K562 (cell line): ENCODE measurements around the gene KAT7. TPM values are rescaled to one million over a fixed set of nuclear protein-coding genes. Genes with fewer than 3 reads are reported as not detected.
A peak's percentile ranks its signal among the peaks of the same experiment; 100 is the strongest.

ENCODE experiments used
- CREB5 ChIP-seq: fragments of 250-450 bp; sonication (Bioruptor Pico); IDR thresholded peaks from 2 replicates; pipeline ENCODE4 v1.5.0; 2020; ENCODE audit warnings: mild to moderate bottlenecking
- DIDO1 ChIP-seq: fragments of 450-650 bp; IDR thresholded peaks from 2 replicates; pipeline ENCODE4 v1.6.1; 2016; ENCODE audit warnings: low read depth, missing biosample characterization, missing genetic modification characterization
- ELK3 ChIP-seq: fragments of 450-650 bp; formaldehyde crosslinking; IDR thresholded peaks from 2 replicates; pipeline ENCODE4 v1.4.0; 2020; ENCODE audit warnings: mild to moderate bottlenecking
- L3MBTL2 ChIP-seq: fragments of 450-650 bp; IDR thresholded peaks from 2 replicates; pipeline ENCODE4 v1.6.1; 2016; ENCODE audit warnings: mild to moderate bottlenecking, moderate library complexity
- MAFG ChIP-seq: fragments of 450-650 bp; conservative IDR thresholded peaks from 2 replicates; pipeline ENCODE4 v1.6.1; 2016; ENCODE audit warnings: missing genetic modification characterization, missing compliant biosample characterization
- NCOR1 ChIP-seq: fragments of 450-650 bp; IDR thresholded peaks from 2 replicates; pipeline ENCODE4 v1.6.1; 2016; ENCODE audit warnings: mild to moderate bottlenecking, moderate library complexity
- NONO ChIP-seq, 2 experiments: fragments of 200-400 bp in 1 of 2; fragments of 450-650 bp in 1 of 2; formaldehyde crosslinking in 1 of 2; IDR thresholded peaks; 2 replicates each; pipeline ENCODE4 v1.6.1; 2017; ENCODE audit warnings: low read depth in 2 of 2, mild to moderate bottlenecking in 2 of 2, moderate library complexity in 2 of 2, low read length in 1 of 2
- NR4A1 ChIP-seq, 2 experiments: fragments of 250-450 bp in 1 of 2; fragments of 450-650 bp in 1 of 2; sonication (Bioruptor Pico) in 1 of 2; IDR thresholded peaks; 2 replicates each; pipeline versions ENCODE4 v1.4.0 to v1.6.1; 2016 to 2020; ENCODE audit warnings: mild to moderate bottlenecking in 2 of 2, missing compliant biosample characterization in 1 of 2, missing genetic modification characterization in 1 of 2, moderate library complexity in 1 of 2
- SIX5 ChIP-seq, 2 experiments: IDR thresholded peaks; 2 replicates each; pipeline ENCODE4 v1.6.1; 2011; ENCODE audit warnings: low read length in 2 of 2, borderline replicate concordance in 1 of 2, low read depth in 1 of 2, mild to moderate bottlenecking in 1 of 2, moderate library complexity in 1 of 2; ENCODE audit not compliant: insufficient read depth in 1 of 2
- TAF1 ChIP-seq: IDR thresholded peaks from 2 replicates; pipeline ENCODE4 v1.6.1; 2011; ENCODE audit warnings: mild to moderate bottlenecking, low read length, moderate library complexity; ENCODE audit not compliant: insufficient read depth, control insufficient read depth, severe bottlenecking; ENCODE audit errors: extremely low read depth
- TEAD1 ChIP-seq, 2 experiments: fragments of 450-650 bp in 1 of 2; sonication (generic) in 1 of 2; formaldehyde crosslinking; IDR thresholded peaks; 2 replicates each; pipeline versions ENCODE4 v1.4.0 to v1.8.0; 2020 to 2022; ENCODE audit warnings: mild to moderate bottlenecking in 2 of 2, missing genetic modification reagents in 1 of 2
- THAP7 ChIP-seq: fragments of 250-450 bp; sonication (Bioruptor Pico); IDR thresholded peaks from 2 replicates; pipeline ENCODE4 v1.5.0; 2021
- TOE1 ChIP-seq, 2 experiments: fragments of 450-650 bp in 1 of 2; sonication (generic) in 1 of 2; formaldehyde crosslinking in 1 of 2; IDR thresholded peaks; 2 replicates each; pipeline versions ENCODE4 v1.7.1 to v1.8.0; 2016 to 2022; ENCODE audit warnings: borderline replicate concordance in 2 of 2, mild to moderate bottlenecking in 2 of 2, antibody characterized with exemption in 1 of 2, inconsistent platforms in 1 of 2, low read depth in 1 of 2, missing genetic modification reagents in 1 of 2, moderate library complexity in 1 of 2
- ZNF644 ChIP-seq: fragments of 200-800 bp; sonication (Bioruptor generic); IDR thresholded peaks from 2 replicates; pipeline ENCODE4 v1.6.1; 2016; ENCODE audit warnings: low read depth, missing genetic modification characterization, missing compliant biosample characterization
- polyA plus RNA-seq, 8 experiments: library from polyadenylated mRNA; depleted of rRNA in 4 of 8; stranded (reverse) in 5 of 8; unstranded in 3 of 8; fragments of >200 nt; fragmentation: Nextera tagmentation in 2 of 8; fragmentation: Illumina TruSeq in 1 of 8; extraction: Ambion mirVana in 2 of 8; extraction: Trizol in 1 of 8; gene quantifications; 2 replicates each; pipeline versions ENCODE4 v1.2.1 to v1.2.3, GENCODE V29; 2011 to 2014; ENCODE audit warnings: inconsistent platforms in 1 of 8, missing spikeins in 1 of 8
- total RNA-seq, 7 experiments: library from RNA; depleted of rRNA in 6 of 7; stranded (reverse); fragments of >200 nt in 6 of 7; fragmentation: Illumina TruSeq in 2 of 7; extraction: Trizol in 2 of 7; gene quantifications; 2 replicates each; pipeline versions ENCODE4 v1.2.1 to v1.2.3, GENCODE V29; 2011 to 2021; ENCODE audit warnings: low replicate concordance in 1 of 7
- TF ChIP-seq, protein P1 (sequence below): conservative IDR thresholded peaks from 2 replicates; pipeline ENCODE4 v1.6.1; 2011; ENCODE audit warnings: low read depth, mild to moderate bottlenecking, low read length; ENCODE audit not compliant: control insufficient read depth
- TF ChIP-seq, protein P2 (sequence below): fragments of 250-450 bp; sonication (Bioruptor Pico); IDR thresholded peaks from 2 replicates; pipeline ENCODE4 v1.5.0; 2021; ENCODE audit warnings: mild to moderate bottlenecking, borderline replicate concordance

KAT7 gene
- total and polyA plus RNA-seq, 9 of the 15 experiments (the other 6 are each of a cell fraction or from before 2014, with no cell fraction given) = 10.8 to 57.3 (median 34.8) TPM

DNA sequence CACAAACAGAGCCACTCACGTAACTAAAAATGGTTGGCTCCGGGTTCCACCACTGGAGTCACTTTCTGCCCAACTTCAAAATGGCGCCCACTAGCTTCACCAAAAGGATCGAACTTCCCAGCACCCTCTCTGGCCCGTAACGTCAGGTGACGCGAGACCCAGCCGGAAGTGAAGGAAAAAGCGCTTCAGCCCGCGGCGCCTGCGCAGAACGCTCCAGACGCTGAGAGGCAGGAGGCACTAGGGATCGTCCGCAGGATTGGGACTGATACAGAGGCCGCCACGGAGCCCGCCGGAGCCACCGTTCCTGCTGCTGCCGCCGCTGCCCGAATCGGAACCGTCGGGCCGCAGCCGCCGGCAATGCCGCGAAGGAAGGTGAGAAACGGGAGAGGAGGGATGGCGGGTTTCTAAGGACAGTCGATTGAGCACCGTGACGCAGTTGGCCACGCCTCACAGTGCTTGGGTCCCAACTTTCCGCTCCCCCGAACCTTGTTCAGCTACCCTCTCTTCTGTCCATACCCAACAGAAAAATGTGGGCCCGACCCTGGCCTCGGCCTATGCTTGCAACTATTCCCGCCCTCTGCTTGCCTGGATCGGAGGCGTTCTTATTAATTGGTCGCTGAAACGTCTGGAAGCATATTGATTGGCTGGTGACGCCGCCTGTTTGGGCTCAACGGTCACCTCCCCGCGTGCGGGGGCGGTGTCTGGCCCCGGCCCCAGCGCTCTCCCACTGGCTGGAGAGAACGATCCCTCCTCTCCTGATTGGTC lies at the start of gene KAT7 (continued):
- TF ChIP-seq ELK3 (CRISPR knock-in tag) (no peak), NR4A1 (CRISPR knock-in tag; IDR thresholded peaks at IDR 0.05) (peak; percentile 80; the same call in 1 of the 2 replicates), NR4A1 (tag; IDR thresholded peaks at IDR 0.05) (no peak), NONO (IDR thresholded peaks at IDR 0.05; ENCODE audit: low read depth in 2 of 2, low read length in 1 of 2) (0 out of 4 replicates have a peak, but pooled peaks of 1 of the 2 experiments have one; percentile 13), TEAD1 (CRISPR knock-in tag; IDR thresholded peaks at IDR 0.05) (peak in 1 of 2 experiments; percentile 71; a peak in 2 of 4 replicates), TOE1 (IDR thresholded peaks at IDR 0.05; ENCODE audit: borderline replicate concordance) (peak; percentile 81), TOE1 (CRISPR knock-in tag; IDR thresholded peaks at IDR 0.05; ENCODE audit: borderline replicate concordance, low read depth) (no peak), DIDO1 (peak; percentile 81), TAF1 (peak; percentile 82), NCOR1 (no peak), CREB5 (no peak), ZNF644 (peak; percentile 91), SIX5 (IDR thresholded peaks at IDR 0.05; ENCODE audit: borderline replicate concordance in 1 of 2, insufficient read depth in 1 of 2, low read depth in 1 of 2, low read length in 2 of 2) (peak; percentile 86), THAP7 (CRISPR knock-in tag) (no peak), MAFG (no peak), L3MBTL2 (peak; percentile 75)
- TF ChIP-seq, protein P1, sequence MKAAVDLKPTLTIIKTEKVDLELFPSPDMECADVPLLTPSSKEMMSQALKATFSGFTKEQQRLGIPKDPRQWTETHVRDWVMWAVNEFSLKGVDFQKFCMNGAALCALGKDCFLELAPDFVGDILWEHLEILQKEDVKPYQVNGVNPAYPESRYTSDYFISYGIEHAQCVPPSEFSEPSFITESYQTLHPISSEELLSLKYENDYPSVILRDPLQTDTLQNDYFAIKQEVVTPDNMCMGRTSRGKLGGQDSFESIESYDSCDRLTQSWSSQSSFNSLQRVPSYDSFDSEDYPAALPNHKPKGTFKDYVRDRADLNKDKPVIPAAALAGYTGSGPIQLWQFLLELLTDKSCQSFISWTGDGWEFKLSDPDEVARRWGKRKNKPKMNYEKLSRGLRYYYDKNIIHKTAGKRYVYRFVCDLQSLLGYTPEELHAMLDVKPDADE = peak; percentile 95
- TF ChIP-seq, protein P2, sequence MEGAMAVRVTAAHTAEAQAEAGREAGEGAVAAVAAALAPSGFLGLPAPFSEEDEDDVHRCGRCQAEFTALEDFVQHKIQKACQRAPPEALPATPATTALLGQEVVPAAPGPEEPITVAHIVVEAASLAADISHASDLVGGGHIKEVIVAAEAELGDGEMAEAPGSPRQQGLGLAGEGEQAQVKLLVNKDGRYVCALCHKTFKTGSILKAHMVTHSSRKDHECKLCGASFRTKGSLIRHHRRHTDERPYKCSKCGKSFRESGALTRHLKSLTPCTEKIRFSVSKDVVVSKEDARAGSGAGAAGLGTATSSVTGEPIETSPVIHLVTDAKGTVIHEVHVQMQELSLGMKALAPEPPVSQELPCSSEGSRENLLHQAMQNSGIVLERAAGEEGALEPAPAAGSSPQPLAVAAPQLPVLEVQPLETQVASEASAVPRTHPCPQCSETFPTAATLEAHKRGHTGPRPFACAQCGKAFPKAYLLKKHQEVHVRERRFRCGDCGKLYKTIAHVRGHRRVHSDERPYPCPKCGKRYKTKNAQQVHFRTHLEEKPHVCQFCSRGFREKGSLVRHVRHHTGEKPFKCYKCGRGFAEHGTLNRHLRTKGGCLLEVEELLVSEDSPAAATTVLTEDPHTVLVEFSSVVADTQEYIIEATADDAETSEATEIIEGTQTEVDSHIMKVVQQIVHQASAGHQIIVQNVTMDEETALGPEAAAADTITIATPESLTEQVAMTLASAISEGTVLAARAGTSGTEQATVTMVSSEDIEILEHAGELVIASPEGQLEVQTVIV (CRISPR knock-in tag) = peak; percentile 78; the same call in 1 of the 2 replicates
